HCT116 (cell line): Measurements from ENCODE around the gene FALEC.

Experiments
- CBX3 ChIP-seq: IDR thresholded peaks from 2 replicates; pipeline ENCODE4 v1.6.1; 2012; ENCODE audit warnings: low read depth
- CTCF ChIP-seq, 3 experiments: fragments of 200-600 bp in 1 of 3; sonication (generic) in 1 of 3; IDR thresholded peaks in 2 of 3; conservative IDR thresholded peaks in 1 of 3; 2 replicates each; pipeline ENCODE4 v1.5.1; 2012 to 2017; ENCODE audit warnings: low read depth in 2 of 3, low read length in 2 of 3, antibody characterized with exemption in 1 of 3, borderline replicate concordance in 1 of 3, control low read depth in 1 of 3, mild to moderate bottlenecking in 1 of 3, mixed read lengths in 1 of 3, mixed run types in 1 of 3, moderate library complexity in 1 of 3; ENCODE audit not compliant: insufficient read depth in 1 of 3
- EGR1 ChIP-seq: IDR thresholded peaks from 2 replicates; pipeline ENCODE4 v1.6.1; 2012; ENCODE audit warnings: low read depth
- ELF1 ChIP-seq: IDR thresholded peaks from 2 replicates; pipeline ENCODE4 v1.6.1; 2012; ENCODE audit warnings: low read depth, borderline replicate concordance
- MAX ChIP-seq: IDR thresholded peaks from 2 replicates; pipeline ENCODE4 v1.6.1; 2012
- POLR2A ChIP-seq: IDR thresholded peaks from 2 replicates; pipeline ENCODE4 v1.7.0; 2011; ENCODE audit warnings: borderline replicate concordance; ENCODE audit not compliant: insufficient read depth, insufficient read length; ENCODE audit errors: extremely low read depth
- POLR2AphosphoS5 ChIP-seq: IDR thresholded peaks from 2 replicates; pipeline ENCODE4 v1.6.1; 2011; ENCODE audit warnings: mild to moderate bottlenecking, low read depth, low read length, moderate library complexity
- SP1 ChIP-seq: IDR thresholded peaks from 2 replicates; pipeline ENCODE4 v1.6.1; 2012; ENCODE audit warnings: low read depth
- TCF7L2 ChIP-seq: IDR thresholded peaks from 2 replicates; pipeline ENCODE4 v1.7.0; 2011; ENCODE audit warnings: borderline replicate concordance, inconsistent platforms; ENCODE audit not compliant: insufficient read depth, insufficient read length; ENCODE audit errors: extremely low read depth
- ZBTB33 ChIP-seq: IDR thresholded peaks from 2 replicates; pipeline ENCODE4 v1.6.1; 2011; ENCODE audit warnings: mild to moderate bottlenecking, low read length, moderate library complexity; ENCODE audit not compliant: insufficient replicate concordance; ENCODE audit errors: extremely low read depth

GRCh38 chr1:150473659-150474058 is 41.9 kb upstream of the FALEC start:
- TF ChIP-seq CTCF (IDR thresholded peaks at IDR 0.05 in 2 of 3, conservative IDR thresholded peaks at IDR 0.05 in 1 of 3; ENCODE audit: borderline replicate concordance in 1 of 3, insufficient read depth in 1 of 3, low read depth in 2 of 3, low read length in 2 of 3) (no peak), POLR2AphosphoS5 (no peak), MAX (no peak), TCF7L2 (no peak), POLR2A (no peak), ELF1 (no peak), CBX3 (no peak), ZBTB33 (no peak), SP1 (no peak), EGR1 (no peak)
